ENCODE measurements around the gene LMO7. TPM values are rescaled to one million over a fixed set of nuclear protein-coding genes. Genes with fewer than 3 reads are reported as not detected.

The LMO7 gene
- total RNA-seq, 1 experiment from 2014 or later = 20.4 TPM

DNA sequence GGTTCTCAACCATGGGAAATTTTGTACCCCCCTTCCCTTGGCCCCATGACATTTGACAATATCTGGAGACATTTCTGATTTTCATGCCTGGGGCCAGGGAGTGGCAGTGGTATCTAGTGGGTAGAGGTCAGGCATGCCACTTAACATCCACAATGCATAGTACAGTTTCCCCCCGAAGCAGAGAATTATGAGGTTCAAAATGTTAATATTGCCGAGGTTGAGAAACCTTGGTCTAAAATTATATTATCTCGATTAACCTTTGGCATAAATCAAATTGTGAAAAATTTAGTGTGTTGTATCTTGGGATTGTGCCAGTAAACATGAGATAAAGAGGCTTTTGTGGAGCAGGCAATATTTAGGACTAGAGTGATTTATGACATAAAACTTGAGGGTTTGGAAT is 147.9 kb downstream of the LMO7 start:
- Histone ChIP-seq H2BK12ac (ENCODE audit: insufficient read length, low read depth, low read length) (no peak overlapping the region), H3K9ac (ENCODE audit: extremely low read depth, insufficient read length, low read length) (no peak overlapping the region), H3K23me2 (ENCODE audit: insufficient read length, low read depth, low read length, poor library complexity, severe bottlenecking) (no peaks in the 10 kb centered on the region), H3K4me2 (ENCODE audit: insufficient read depth, insufficient read length, low read length) (no peak overlapping the region), H4K5ac (ENCODE audit: insufficient read length, low read depth, low read length) (no peak overlapping the region), H3K9me3 (ENCODE audit: control insufficient read depth, low read depth, low read length) (no peaks in the 10 kb centered on the region), H2BK20ac (ENCODE audit: low read depth, low read length, poor library complexity, severe bottlenecking) (no peak overlapping the region), H3K4me1 (ENCODE audit: insufficient read depth, low read length) (no peaks in the 10 kb centered on the region), H2AK5ac (ENCODE audit: insufficient read length, low read length) (no peak overlapping the region), H3K79me1 (ENCODE audit: insufficient read depth, low read depth, low read length, poor library complexity, severe bottlenecking) (no peaks in the 10 kb centered on the region), H2BK120ac (ENCODE audit: low read depth, low read length, poor library complexity, severe bottlenecking) (no peak overlapping the region), H4K20me1 (ENCODE audit: control insufficient read depth, insufficient read depth, insufficient read length) (no peaks in the 10 kb centered on the region), H4K91ac (ENCODE audit: insufficient read length, low read depth, low read length) (no peak overlapping the region), H3K4ac (ENCODE audit: low read depth, low read length) (no peak overlapping the region), H3K23ac (ENCODE audit: insufficient read length, low read depth, low read length) (no peak overlapping the region), H2AFZ (ENCODE audit: low read length) (no peak overlapping the region), H3K18ac (ENCODE audit: insufficient read length, low read depth, low read length) (no peak overlapping the region), H3K27ac (ENCODE audit: insufficient read length, low read depth, low read length) (no peak overlapping the region), H2BK15ac (ENCODE audit: low read depth, low read length) (no peak overlapping the region), H3T11ph (ENCODE audit: low read length) (no peak overlapping the region), H3K14ac (ENCODE audit: insufficient read depth, low read length) (no peak overlapping the region), H3K56ac (ENCODE audit: insufficient read length, low read depth, low read length) (no peak overlapping the region), H4K8ac (replicated peaks; ENCODE audit: insufficient read length, low read depth, low read length) (no peak overlapping the region), H3K27me3 (ENCODE audit: insufficient read depth, low read length) (no peaks in the 10 kb centered on the region), H3K79me2 (ENCODE audit: insufficient read depth, low read length) (no peaks in the 10 kb centered on the region), H2BK5ac (ENCODE audit: insufficient read length, low read length) (no peak overlapping the region)
- Mint-ChIP-seq H3K4me3 (no peak overlapping the region), H3K36me3 (ENCODE audit: insufficient read depth in 1 of 3, low read depth in 3 of 3) (peaks cover 24 to 27% (median 27%) of the 10 kb centered on the region in 3 experiments), H3K9me3 (peaks cover 21 to 27% of the 10 kb centered on the region in 2 experiments), H3K4me1 (peaks cover 0 to 3% of the 10 kb centered on the region in 2 experiments; a peak in 1 of 4 replicates), H3K27me3 (ENCODE audit: low read depth) (no peaks in the 10 kb centered on the region), H3K27ac (no peak overlapping the region)
- no peak for DNase-seq
- TF ChIP-seq, protein P1, sequence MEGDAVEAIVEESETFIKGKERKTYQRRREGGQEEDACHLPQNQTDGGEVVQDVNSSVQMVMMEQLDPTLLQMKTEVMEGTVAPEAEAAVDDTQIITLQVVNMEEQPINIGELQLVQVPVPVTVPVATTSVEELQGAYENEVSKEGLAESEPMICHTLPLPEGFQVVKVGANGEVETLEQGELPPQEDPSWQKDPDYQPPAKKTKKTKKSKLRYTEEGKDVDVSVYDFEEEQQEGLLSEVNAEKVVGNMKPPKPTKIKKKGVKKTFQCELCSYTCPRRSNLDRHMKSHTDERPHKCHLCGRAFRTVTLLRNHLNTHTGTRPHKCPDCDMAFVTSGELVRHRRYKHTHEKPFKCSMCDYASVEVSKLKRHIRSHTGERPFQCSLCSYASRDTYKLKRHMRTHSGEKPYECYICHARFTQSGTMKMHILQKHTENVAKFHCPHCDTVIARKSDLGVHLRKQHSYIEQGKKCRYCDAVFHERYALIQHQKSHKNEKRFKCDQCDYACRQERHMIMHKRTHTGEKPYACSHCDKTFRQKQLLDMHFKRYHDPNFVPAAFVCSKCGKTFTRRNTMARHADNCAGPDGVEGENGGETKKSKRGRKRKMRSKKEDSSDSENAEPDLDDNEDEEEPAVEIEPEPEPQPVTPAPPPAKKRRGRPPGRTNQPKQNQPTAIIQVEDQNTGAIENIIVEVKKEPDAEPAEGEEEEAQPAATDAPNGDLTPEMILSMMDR (conservative IDR thresholded peaks at IDR 0.05) = no peak
- WGBS (ENCODE audit: extremely low coverage, insufficient read length, low lambda C conversion rate) = no CpG with 5 or more reads among the region's 3 CpGs
